PC-3 (cell line): ENCODE results near the gene GRK2. TPM values are rescaled to one million over a fixed set of nuclear protein-coding genes. Genes with fewer than 3 reads are reported as not detected.

Source experiments
- ATAC-seq: fragments of 200-7000 bp; cut with Tn5 transposase; 2 replicates; pipeline ENCODE4 v1.9.1; 2020; ENCODE audit warnings: mild to moderate bottlenecking, moderate library complexity
- BruUV-seq: library from RNA; stranded (reverse); fragments of 400-500 nt; replicated peaks from 2 replicates; lab custom pipeline; 2021; lab: Mats Ljungman, UMichigan
- CTCF ChIA-PET: fragments of 300-600 bp; sonication (Branson Sonifier 250); formaldehyde crosslinking; loops from one replicate; lab custom pipeline; 2022; ENCODE audit warnings: antibody characterized with exemption; lab: Charles Lee
- POLR2A ChIA-PET: fragments of 300-600 bp; sonication (Branson Sonifier 250); formaldehyde crosslinking; loops from one replicate; lab custom pipeline; 2022; ENCODE audit warnings: antibody characterized with exemption; ENCODE audit not compliant: unreplicated experiment; lab: Charles Lee
- DNase-seq: peaks from one replicate; pipeline ENCODE4 v3.0.0-alpha.2; 2015
- H2AFZ ChIP-seq: fragments of 300-600 bp; sonication (generic); 2 replicates; pipeline ENCODE4 v1.6.0; 2016; ENCODE audit warnings: antibody characterized with exemption, low read length
- H3F3A ChIP-seq: fragments of 300-600 bp; sonication (generic); one replicate; pipeline ENCODE4 v1.6.0; 2017; ENCODE audit warnings: antibody characterized with exemption, low read length, control low read depth, mild to moderate bottlenecking; ENCODE audit not compliant: unreplicated experiment
- H3K27ac ChIP-seq: fragments of 300-600 bp; sonication (generic); 2 replicates; pipeline ENCODE4 v1.5.1; 2016; ENCODE audit warnings: mild to moderate bottlenecking, low read length
- H3K27me3 ChIP-seq: fragments of 300-600 bp; sonication (generic); 2 replicates; pipeline ENCODE4 v1.6.1; 2016; ENCODE audit warnings: low read length, mixed read lengths
- H3K36me3 ChIP-seq: fragments of 300-600 bp; sonication (generic); 2 replicates; pipeline ENCODE4 v1.6.1; 2016; ENCODE audit warnings: low read depth, mixed run types, low read length, mixed read lengths
- H3K4me1 ChIP-seq: fragments of 300-600 bp; sonication (generic); 2 replicates; pipeline ENCODE4 v1.5.1; 2016; ENCODE audit warnings: low read length; ENCODE audit not compliant: insufficient read depth
- H3K4me2 ChIP-seq: fragments of 300-600 bp; sonication (generic); 2 replicates; pipeline ENCODE4 v1.6.0; 2016; ENCODE audit warnings: low read length
- H3K4me3 ChIP-seq: fragments of 300-600 bp; sonication (generic); 2 replicates; pipeline ENCODE4 v1.5.1; 2016; ENCODE audit warnings: mild to moderate bottlenecking, low read length, mixed read lengths
- H3K79me2 ChIP-seq: fragments of 300-600 bp; sonication (generic); 2 replicates; pipeline ENCODE4 v1.6.1; 2017; ENCODE audit warnings: low read length, mixed read lengths
- H3K9ac ChIP-seq: fragments of 300-600 bp; sonication (generic); 2 replicates; pipeline ENCODE4 v1.6.0; 2016; ENCODE audit warnings: mild to moderate bottlenecking, low read length
- H3K9me2 ChIP-seq: fragments of 300-600 bp; sonication (generic); replicated peaks from 2 replicates; pipeline ENCODE4 v1.6.1; 2016; ENCODE audit warnings: mixed run types, low read length, mixed read lengths
- H3K9me3 ChIP-seq: fragments of 300-600 bp; sonication (generic); 2 replicates; pipeline ENCODE4 v1.6.1; 2016; ENCODE audit warnings: low read length, mixed read lengths
- H4K20me1 ChIP-seq: fragments of 300-600 bp; sonication (generic); 2 replicates; pipeline ENCODE4 v1.6.1; 2016; ENCODE audit warnings: low read length, mixed read lengths
- EZH2 ChIP-seq: fragments of 300-600 bp; sonication (generic); IDR thresholded peaks from one replicate; pipeline ENCODE4 v1.6.1; 2017; ENCODE audit warnings: antibody characterized with exemption, mild to moderate bottlenecking, low read length; ENCODE audit not compliant: unreplicated experiment
- EZH2phosphoT487 ChIP-seq: fragments of 300-600 bp; sonication (generic); IDR thresholded peaks from 2 replicates; pipeline ENCODE4 v1.6.1; 2018; ENCODE audit warnings: mild to moderate bottlenecking, antibody characterized with exemption, low read length, borderline replicate concordance
- intact Hi-C: fragments of 100-400 bp; cut with micrococcal nuclease; formaldehyde crosslinking; loops from 2 replicates; pipeline ENCODE4 v1.9.0; 2023
- total RNA-seq: library from RNA; depleted of rRNA; stranded (reverse); fragments of >200 nt; gene quantifications from 2 replicates; pipeline ENCODE4 v1.2.3, GENCODE V29; 2014
- TF ChIP-seq, protein P1 (sequence below): fragments of 300-600 bp; sonication (generic); conservative IDR thresholded peaks from 2 replicates; pipeline ENCODE4 v1.5.1; 2017; ENCODE audit warnings: antibody characterized with exemption, low read depth, mild to moderate bottlenecking, low read length

Gene GRK2
- total RNA-seq, 1 experiment from 2014 or later: 103 TPM

DNA sequence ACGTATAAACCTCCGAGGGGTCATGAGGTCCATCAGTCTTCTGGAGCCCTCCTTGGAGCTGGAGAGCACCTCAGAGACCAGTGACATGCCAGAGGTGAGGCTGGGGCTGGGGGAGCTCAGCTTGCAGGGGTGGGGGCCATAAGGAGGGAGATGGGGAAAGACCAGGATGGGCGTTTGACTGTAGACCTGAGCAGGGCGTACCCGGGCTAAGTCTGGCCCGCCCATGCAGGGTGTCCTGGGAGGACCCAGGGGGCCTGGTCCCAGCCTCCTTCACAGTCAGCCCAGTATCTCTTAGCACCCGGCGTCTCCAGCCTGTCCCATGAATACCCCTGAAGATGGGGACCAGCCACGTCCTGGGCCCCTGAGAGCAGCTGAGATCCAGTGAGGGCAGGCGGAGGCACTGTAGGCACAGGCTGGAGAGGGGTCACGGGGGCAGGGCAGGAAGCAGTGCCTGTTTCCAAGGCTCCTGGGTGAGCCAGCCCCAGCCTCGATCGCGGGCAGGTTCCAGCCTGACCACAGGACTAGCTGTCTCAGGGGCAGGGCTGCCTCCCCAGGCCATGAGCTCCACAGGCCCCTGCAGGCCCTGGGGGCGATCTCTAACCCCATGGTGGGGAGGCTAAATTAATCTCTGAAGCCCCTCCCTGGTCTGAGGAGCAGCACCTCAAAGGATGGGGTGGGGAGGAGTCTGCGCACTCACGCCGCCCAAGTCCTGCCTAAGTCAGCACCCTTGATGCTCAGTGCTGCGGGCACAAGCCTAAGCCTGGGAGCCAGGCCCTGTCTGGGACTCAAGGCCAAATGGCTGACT lies 44.2 kb downstream of the GRK2 start:
- ChIA-PET POLR2A (no interaction called here), CTCF (no interaction called here)
- H3K36me3 ChIP-seq: peaks cover 7% of the 10 kb centered on the region; the same call in 1 of the 2 replicates
- intact Hi-C loops: no loop called here
- no peak overlapping the region for H3K9ac ChIP-seq
- no peak overlapping the region for H3K4me2 ChIP-seq
- TF ChIP-seq EZH2phosphoT487 (no peak), EZH2 (no peak)
- TF ChIP-seq, protein P1, sequence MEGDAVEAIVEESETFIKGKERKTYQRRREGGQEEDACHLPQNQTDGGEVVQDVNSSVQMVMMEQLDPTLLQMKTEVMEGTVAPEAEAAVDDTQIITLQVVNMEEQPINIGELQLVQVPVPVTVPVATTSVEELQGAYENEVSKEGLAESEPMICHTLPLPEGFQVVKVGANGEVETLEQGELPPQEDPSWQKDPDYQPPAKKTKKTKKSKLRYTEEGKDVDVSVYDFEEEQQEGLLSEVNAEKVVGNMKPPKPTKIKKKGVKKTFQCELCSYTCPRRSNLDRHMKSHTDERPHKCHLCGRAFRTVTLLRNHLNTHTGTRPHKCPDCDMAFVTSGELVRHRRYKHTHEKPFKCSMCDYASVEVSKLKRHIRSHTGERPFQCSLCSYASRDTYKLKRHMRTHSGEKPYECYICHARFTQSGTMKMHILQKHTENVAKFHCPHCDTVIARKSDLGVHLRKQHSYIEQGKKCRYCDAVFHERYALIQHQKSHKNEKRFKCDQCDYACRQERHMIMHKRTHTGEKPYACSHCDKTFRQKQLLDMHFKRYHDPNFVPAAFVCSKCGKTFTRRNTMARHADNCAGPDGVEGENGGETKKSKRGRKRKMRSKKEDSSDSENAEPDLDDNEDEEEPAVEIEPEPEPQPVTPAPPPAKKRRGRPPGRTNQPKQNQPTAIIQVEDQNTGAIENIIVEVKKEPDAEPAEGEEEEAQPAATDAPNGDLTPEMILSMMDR: no peak
- H3K9me2 ChIP-seq: no peaks in the 10 kb centered on the region
- H3K4me3 ChIP-seq: no peak overlapping the region
- peaks cover 5% of the 10 kb centered on the region for H3F3A ChIP-seq
- no peaks in the 10 kb centered on the region for H3K9me3 ChIP-seq
- no peak overlapping the region for H2AFZ ChIP-seq
- H3K27me3 ChIP-seq: no peaks in the 10 kb centered on the region
- no TSS peak for BruUV-seq
- DNase-seq (no peak), ATAC-seq (no peak)
- peaks cover 23% of the 10 kb centered on the region for H3K4me1 ChIP-seq
- H3K27ac ChIP-seq: no peak overlapping the region
- no peaks in the 10 kb centered on the region for H3K79me2 ChIP-seq
- H4K20me1 ChIP-seq: no peaks in the 10 kb centered on the region

GRCh38 chr11:67311051-67311555 lies 44.8 kb downstream of the GRK2 start:
- Histone ChIP-seq H4K20me1 (no peaks in the 10 kb centered on the region), H3K79me2 (no peaks in the 10 kb centered on the region), H3K9ac (no peak overlapping the region), H2AFZ (no peak overlapping the region), H3K4me3 (no peak overlapping the region), H3K4me2 (no peak overlapping the region), H3K9me3 (no peaks in the 10 kb centered on the region), H3K27me3 (no peaks in the 10 kb centered on the region), H3K36me3 (peaks cover 7% of the 10 kb centered on the region; the same call in 1 of the 2 replicates), H3K27ac (peak overlapping the region; percentile 95), H3F3A (peaks cover 5% of the 10 kb centered on the region), H3K4me1 (peaks cover 23% of the 10 kb centered on the region), H3K9me2 (no peaks in the 10 kb centered on the region)
- DNase-seq (no peak), ATAC-seq (no peak)
- ChIA-PET CTCF (no interaction called here), POLR2A (no interaction called here)
- intact Hi-C loops: no loop called here
- no TSS peak for BruUV-seq
- TF ChIP-seq, protein P1: no peak
- TF ChIP-seq EZH2phosphoT487 (no peak), EZH2 (no peak)
